ENCODE results near the gene SGPP2.

SGPP2 gene

GRCh38 chr2:222459983-222460382, 35.6 kb downstream of the SGPP2 start (continued):
- TF ChIP-seq REST (tag by site-specific recombination; IDR thresholded peaks at IDR 0.05): no peak
- no peak for TF ChIP-seq ZNF10 (tag by site-specific recombination; IDR thresholded peaks at IDR 0.05)
- TF ChIP-seq CTCF (tag by site-specific recombination; IDR thresholded peaks at IDR 0.05): no peak
- TF ChIP-seq HOXA7 (CRISPR knock-in tag; IDR thresholded peaks at IDR 0.05; ENCODE audit: borderline replicate concordance): no peak
- TF ChIP-seq ZNF529 (tag by site-specific recombination; IDR thresholded peaks at IDR 0.05; ENCODE audit: insufficient replicate concordance): no peak
- no peak for TF ChIP-seq ZNF645 (tag by site-specific recombination; IDR thresholded peaks at IDR 0.05)
- TF ChIP-seq AEBP2 (tag by site-specific recombination; IDR thresholded peaks at IDR 0.05; ENCODE audit: borderline replicate concordance): no peak
- no peak for TF ChIP-seq ZNF112 (tag by site-specific recombination; IDR thresholded peaks at IDR 0.05)
- no peak for TF ChIP-seq ZNF518A (tag by site-specific recombination; conservative IDR thresholded peaks at IDR 0.05; ENCODE audit: low read depth)
- TF ChIP-seq SETDB1 (IDR thresholded peaks at IDR 0.05; ENCODE audit: insufficient read length, low read length): no peak

- TF ChIP-seq ZNF354C (tag by site-specific recombination; IDR thresholded peaks at IDR 0.05; ENCODE audit: borderline replicate concordance, low read depth) (no peak), ZNF223 (tag by site-specific recombination; IDR thresholded peaks at IDR 0.05) (no peak), ZNF560 (tag by site-specific recombination; IDR thresholded peaks at IDR 0.05; ENCODE audit: borderline replicate concordance) (no peak), ZNF837 (tag by site-specific recombination; IDR thresholded peaks at IDR 0.05) (no peak), INSM2 (tag by site-specific recombination; IDR thresholded peaks at IDR 0.05) (no peak), ZNF248 (tag by site-specific recombination; IDR thresholded peaks at IDR 0.05) (no peak), ZNF654 (tag by site-specific recombination; IDR thresholded peaks at IDR 0.05; ENCODE audit: low read depth) (no peak), BCL11A (tag by site-specific recombination; IDR thresholded peaks at IDR 0.05; ENCODE audit: low read depth) (no peak), ZNF580 (tag by site-specific recombination; IDR thresholded peaks at IDR 0.05) (no peak), ZNF335 (tag by site-specific recombination; conservative IDR thresholded peaks at IDR 0.05) (no peak), ZFP69B (tag by site-specific recombination; IDR thresholded peaks at IDR 0.05) (no peak), ZNF747 (tag by site-specific recombination; IDR thresholded peaks at IDR 0.05) (no peak), ZNF2 (tag by site-specific recombination; IDR thresholded peaks at IDR 0.05) (no peak)
- Histone ChIP-seq H3K4me3 (ENCODE audit: low read depth, low read length) (no peak overlapping the region), H3K9me3 (ENCODE audit: control insufficient read depth, insufficient read depth, low read depth, low read length) (no peaks in the 10 kb centered on the region), H3K4me1 (ENCODE audit: control insufficient read depth, insufficient read depth, low read length) (peaks cover 9% of the 10 kb centered on the region; the same call in 1 of the 2 replicates), H3K36me3 (ENCODE audit: control insufficient read depth in 2 of 2, insufficient read depth in 1 of 2, low read length in 2 of 2) (no peaks in the 10 kb centered on the region), H3K27ac (ENCODE audit: extremely low read depth, low read depth, low read length) (no peak overlapping the region)
- POLR2A ChIA-PET: no interaction called here
- CTCF ChIA-PET: no interaction called here
Observed at GRCh38 chr2:222465746-222466145, 41.4 kb downstream of the SGPP2 start.
